ENCODE data around the gene P2RX1. TPM values are rescaled to one million over a fixed set of nuclear protein-coding genes. Genes with fewer than 3 reads are reported as not detected.

P2RX1 gene
- total RNA-seq, 1 experiment from 2014 or later: not detected

DNA sequence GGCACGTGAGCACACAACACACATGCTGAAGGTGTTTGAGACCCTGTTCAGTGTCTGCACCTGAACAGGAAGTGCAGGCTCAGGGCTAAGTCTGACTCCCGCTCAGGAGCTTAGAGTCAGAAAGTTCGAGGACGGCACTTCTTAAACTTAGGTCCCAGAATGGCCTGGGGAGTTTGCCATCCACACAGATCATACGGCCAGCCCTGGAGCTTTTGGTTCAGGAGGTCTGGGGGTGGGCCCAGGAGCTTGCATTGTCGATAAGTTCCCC is 19.4 kb downstream of the P2RX1 start:
- no peak overlapping the region for H3K23ac ChIP-seq (ENCODE audit: insufficient read length, low read depth, low read length)
- H2AFZ ChIP-seq (ENCODE audit: low read length): no peak overlapping the region
- no peak overlapping the region for H3K4me2 ChIP-seq (ENCODE audit: insufficient read depth, insufficient read length, low read length)
- H3K4me1 Mint-ChIP-seq: peaks cover 11 to 13% of the 10 kb centered on the region in 2 experiments
- H3K27ac Mint-ChIP-seq: no peak overlapping the region
- no peaks in the 10 kb centered on the region for H3K4me1 ChIP-seq (ENCODE audit: insufficient read depth, low read length)
- H3K9me3 Mint-ChIP-seq: no peaks in the 10 kb centered on the region
- no peak overlapping the region for H2BK15ac ChIP-seq (ENCODE audit: low read depth, low read length)
- H4K91ac ChIP-seq (ENCODE audit: insufficient read length, low read depth, low read length): no peak overlapping the region
- H3K27ac ChIP-seq (ENCODE audit: insufficient read length, low read depth, low read length): no peak overlapping the region
- H3K18ac ChIP-seq (ENCODE audit: insufficient read length, low read depth, low read length): no peak overlapping the region
- H3K14ac ChIP-seq (ENCODE audit: insufficient read depth, low read length): no peak overlapping the region
- DNase-seq: no peak
- H2BK5ac ChIP-seq (ENCODE audit: insufficient read length, low read length): no peak overlapping the region
- no peak overlapping the region for H4K5ac ChIP-seq (ENCODE audit: insufficient read length, low read depth, low read length)
- no peaks in the 10 kb centered on the region for H3K9me3 ChIP-seq (ENCODE audit: control insufficient read depth, low read depth, low read length)
- H3K23me2 ChIP-seq (ENCODE audit: insufficient read length, low read depth, low read length, poor library complexity, severe bottlenecking): peaks cover 4% of the 10 kb centered on the region
- H2AK5ac ChIP-seq (ENCODE audit: insufficient read length, low read length): no peak overlapping the region
- no peak overlapping the region for H3K9ac ChIP-seq (ENCODE audit: extremely low read depth, insufficient read length, low read length)
- TF ChIP-seq, protein P1, sequence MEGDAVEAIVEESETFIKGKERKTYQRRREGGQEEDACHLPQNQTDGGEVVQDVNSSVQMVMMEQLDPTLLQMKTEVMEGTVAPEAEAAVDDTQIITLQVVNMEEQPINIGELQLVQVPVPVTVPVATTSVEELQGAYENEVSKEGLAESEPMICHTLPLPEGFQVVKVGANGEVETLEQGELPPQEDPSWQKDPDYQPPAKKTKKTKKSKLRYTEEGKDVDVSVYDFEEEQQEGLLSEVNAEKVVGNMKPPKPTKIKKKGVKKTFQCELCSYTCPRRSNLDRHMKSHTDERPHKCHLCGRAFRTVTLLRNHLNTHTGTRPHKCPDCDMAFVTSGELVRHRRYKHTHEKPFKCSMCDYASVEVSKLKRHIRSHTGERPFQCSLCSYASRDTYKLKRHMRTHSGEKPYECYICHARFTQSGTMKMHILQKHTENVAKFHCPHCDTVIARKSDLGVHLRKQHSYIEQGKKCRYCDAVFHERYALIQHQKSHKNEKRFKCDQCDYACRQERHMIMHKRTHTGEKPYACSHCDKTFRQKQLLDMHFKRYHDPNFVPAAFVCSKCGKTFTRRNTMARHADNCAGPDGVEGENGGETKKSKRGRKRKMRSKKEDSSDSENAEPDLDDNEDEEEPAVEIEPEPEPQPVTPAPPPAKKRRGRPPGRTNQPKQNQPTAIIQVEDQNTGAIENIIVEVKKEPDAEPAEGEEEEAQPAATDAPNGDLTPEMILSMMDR (conservative IDR thresholded peaks at IDR 0.05): no peak
- H3K56ac ChIP-seq (ENCODE audit: insufficient read length, low read depth, low read length): no peak overlapping the region
- no peaks in the 10 kb centered on the region for H4K20me1 ChIP-seq (ENCODE audit: control insufficient read depth, insufficient read depth, insufficient read length)
- no peak overlapping the region for H2BK120ac ChIP-seq (ENCODE audit: low read depth, low read length, poor library complexity, severe bottlenecking)
- no peak overlapping the region for H3K4me3 Mint-ChIP-seq
- no peak overlapping the region for H2BK12ac ChIP-seq (ENCODE audit: insufficient read length, low read depth, low read length)
- H3T11ph ChIP-seq (ENCODE audit: low read length): no peak overlapping the region
- H3K79me2 ChIP-seq (ENCODE audit: insufficient read depth, low read length): no peaks in the 10 kb centered on the region
- H3K36me3 Mint-ChIP-seq (ENCODE audit: insufficient read depth in 1 of 3, low read depth in 3 of 3): no peaks in the 10 kb centered on the region
- H3K27me3 ChIP-seq (ENCODE audit: insufficient read depth, low read length): no peaks in the 10 kb centered on the region; the same call in 1 of the 2 replicates
- no peak overlapping the region for H2BK20ac ChIP-seq (ENCODE audit: low read depth, low read length, poor library complexity, severe bottlenecking)
- H3K79me1 ChIP-seq (ENCODE audit: insufficient read depth, low read depth, low read length, poor library complexity, severe bottlenecking): no peaks in the 10 kb centered on the region
- no peak overlapping the region for H3K4ac ChIP-seq (ENCODE audit: low read depth, low read length)
- WGBS (ENCODE audit: extremely low coverage, insufficient read length, low lambda C conversion rate): no CpG with 5 or more reads among the region's 6 CpGs
- H4K8ac ChIP-seq (replicated peaks; ENCODE audit: insufficient read length, low read depth, low read length): no peak overlapping the region
- H3K27me3 Mint-ChIP-seq (ENCODE audit: low read depth): peaks cover 5% of the 10 kb centered on the region
